Measurements from ENCODE around the gene ZC3H7A.

Gene ZC3H7A

GRCh38 chr16:11799509-11800381, 2.7 kb upstream of the ZC3H7A start:
- DNase-seq (ENCODE audit: low read depth), result no peak
- in situ Hi-C loops (cut with HindIII; ENCODE audit: low sequenced_read_pairs), result no loop called here
- no peak overlapping the region for H3K4me3 ChIP-seq (ENCODE audit: low read depth, low read length)
- no peak for TF ChIP-seq CTCF (IDR thresholded peaks at IDR 0.05; ENCODE audit: low read depth, low read length, missing control alignments)

- DNase-seq (ENCODE audit: low read depth), result no peak
- no peak overlapping the region for H3K4me3 ChIP-seq (ENCODE audit: low read depth, low read length)
- TF ChIP-seq CTCF (IDR thresholded peaks at IDR 0.05; ENCODE audit: low read depth, low read length, missing control alignments), result no peak
- in situ Hi-C loops (cut with HindIII; ENCODE audit: low sequenced_read_pairs), result no loop called here
Observed at GRCh38 chr16:11799017-11799381, 1.9 kb upstream of the ZC3H7A start.

DNA sequence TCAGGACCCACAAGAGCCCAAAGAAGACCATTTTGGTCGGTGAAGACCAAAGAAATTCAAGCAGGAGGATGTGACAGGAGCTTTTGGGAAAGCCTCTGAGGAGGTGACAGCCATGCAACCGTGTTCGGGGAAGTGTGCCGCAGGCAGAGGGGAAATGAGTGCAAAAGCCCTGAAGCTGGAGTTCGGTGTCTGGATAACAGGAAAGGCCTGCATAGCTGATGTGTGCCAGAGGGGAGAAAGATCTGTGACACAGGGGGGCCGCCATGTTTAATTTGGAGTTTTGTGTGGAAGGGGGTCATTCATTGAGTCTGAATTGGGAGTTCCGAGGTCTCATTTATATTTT, 870 bp upstream of the ZC3H7A start:
- TF ChIP-seq CTCF (IDR thresholded peaks at IDR 0.05; ENCODE audit: low read depth, low read length, missing control alignments), result no peak
- DNase-seq (ENCODE audit: low read depth), result no peak
- peak overlapping the region; percentile 70 for H3K4me3 ChIP-seq (ENCODE audit: low read depth, low read length)
- in situ Hi-C loops (cut with HindIII; ENCODE audit: low sequenced_read_pairs), result no loop called here

GRCh38 chr16:11796227-11797165, 562 bp downstream of the ZC3H7A start:
- in situ Hi-C loops (cut with HindIII; ENCODE audit: low sequenced_read_pairs), result no loop called here
- H3K4me3 ChIP-seq (ENCODE audit: low read depth, low read length), result peak overlapping the region; percentile 99
- TF ChIP-seq CTCF (IDR thresholded peaks at IDR 0.05; ENCODE audit: low read depth, low read length, missing control alignments), result no peak
- DNase-seq (ENCODE audit: low read depth), result no peak

DNA sequence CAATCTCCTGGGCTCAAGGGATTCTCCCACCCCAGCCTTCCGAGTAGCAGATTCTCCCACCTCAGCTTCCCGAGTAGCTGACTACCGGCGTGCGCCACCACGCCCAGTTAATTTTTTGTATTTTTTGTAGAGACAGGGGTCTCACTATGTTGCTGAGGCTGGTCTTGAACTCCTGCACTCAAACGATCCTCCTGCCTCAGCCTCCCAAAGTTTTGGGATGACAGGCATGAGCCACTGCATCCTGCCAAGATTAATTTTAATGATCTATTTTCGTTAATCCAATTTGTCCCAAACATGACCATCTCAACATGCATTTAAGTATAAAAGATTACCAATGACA, 1.2 kb downstream of the ZC3H7A start:
- in situ Hi-C loops (cut with HindIII; ENCODE audit: low sequenced_read_pairs), result no loop called here
- no peak for TF ChIP-seq CTCF (IDR thresholded peaks at IDR 0.05; ENCODE audit: low read depth, low read length, missing control alignments)

GRCh38 chr16:11794996-11795886, 1.8 kb downstream of the ZC3H7A start:
- peak overlapping the region; percentile 99 for H3K4me3 ChIP-seq (ENCODE audit: low read depth, low read length)
- in situ Hi-C loops (cut with HindIII; ENCODE audit: low sequenced_read_pairs), result no loop called here
- TF ChIP-seq CTCF (IDR thresholded peaks at IDR 0.05; ENCODE audit: low read depth, low read length, missing control alignments), result no peak
- DNase-seq (ENCODE audit: low read depth), result no peak

More for the DNA sequence above, 1.2 kb downstream of the ZC3H7A start:
- DNase-seq (ENCODE audit: low read depth), result no peak
- H3K4me3 ChIP-seq (ENCODE audit: low read depth, low read length), result peak overlapping the region; percentile 99
